IMR-90 (cell line): ENCODE results near the gene KLHL3. TPM values are rescaled to one million over a fixed set of nuclear protein-coding genes. Genes with fewer than 3 reads are reported as not detected.

Source experiments
- ATAC-seq: fragments of 200-7000 bp; cut with Tn5 transposase; 2 replicates; pipeline ENCODE4 v1.9.1; 2020; ENCODE audit warnings: low read depth, mild to moderate bottlenecking, moderate library complexity
- BruUV-seq: library from RNA; stranded (reverse); fragments of 400-500 nt; replicated peaks from 2 replicates; lab custom pipeline; 2021; lab: Mats Ljungman, UMichigan
- CTCF ChIA-PET: fragments of 300-600 bp; formaldehyde crosslinking; extraction: SDS; loops from one replicate; lab custom pipeline; 2021; ENCODE audit warnings: antibody characterized with exemption; lab: Yijun Ruan, JAX
- POLR2A ChIA-PET: fragments of 300-600 bp; sonication (Branson Sonifier 250); formaldehyde crosslinking; loops from one replicate; lab custom pipeline; 2022; ENCODE audit warnings: antibody characterized with exemption; ENCODE audit not compliant: unreplicated experiment; lab: Charles Lee
- DNase-seq: peaks from one replicate; pipeline ENCODE4 v3.0.0; 2013
- H2AFZ ChIP-seq: replicated peaks from 2 replicates; pipeline ENCODE3; 2013; ENCODE audit warnings: low read length, mild to moderate bottlenecking; ENCODE audit not compliant: poor library complexity
- H2AK5ac ChIP-seq: 2 replicates; pipeline ENCODE4 v1.6.1; 2013; ENCODE audit warnings: low read depth, low read length, inconsistent platforms
- H2AK9ac ChIP-seq: replicated peaks from 2 replicates; pipeline ENCODE3; 2013; ENCODE audit warnings: mild to moderate bottlenecking, low read depth, low read length, moderate library complexity; ENCODE audit not compliant: poor library complexity
- H2BK120ac ChIP-seq: 2 replicates; pipeline ENCODE4 v1.6.1; 2013; ENCODE audit warnings: low read depth, low read length, inconsistent platforms
- H2BK15ac ChIP-seq: 3 replicates; pipeline ENCODE4 v1.6.1; 2013; ENCODE audit warnings: low read depth, low read length, inconsistent platforms
- H2BK20ac ChIP-seq: 2 replicates; pipeline ENCODE4 v1.6.1; 2013; ENCODE audit warnings: low read depth, mild to moderate bottlenecking, inconsistent platforms, low read length, moderate library complexity
- H2BK5ac ChIP-seq: 2 replicates; pipeline ENCODE4 v1.6.1; 2013; ENCODE audit warnings: mild to moderate bottlenecking, low read depth, low read length, inconsistent platforms; ENCODE audit not compliant: poor library complexity, severe bottlenecking
- H3K14ac ChIP-seq: replicated peaks from 2 replicates; pipeline ENCODE4 v1.6.1; 2013; ENCODE audit warnings: low read depth, low read length, inconsistent platforms
- H3K18ac ChIP-seq: 2 replicates; pipeline ENCODE4 v1.6.1; 2013; ENCODE audit warnings: low read depth, low read length, control low read depth
- H3K23ac ChIP-seq: 2 replicates; pipeline ENCODE4 v1.6.1; 2013; ENCODE audit warnings: low read depth, low read length, inconsistent platforms
- H3K27ac ChIP-seq: 2 replicates; pipeline ENCODE4 v1.5.1; 2013; ENCODE audit warnings: mild to moderate bottlenecking, control low read depth, low read length; ENCODE audit not compliant: insufficient read depth
- H3K27me3 ChIP-seq: 2 replicates; pipeline ENCODE4 v1.6.1; 2013; ENCODE audit warnings: low read length; ENCODE audit not compliant: control insufficient read depth, insufficient read depth
- H3K36me3 ChIP-seq: 2 replicates; pipeline ENCODE4 v1.6.1; 2013; ENCODE audit warnings: low read length, mixed read lengths; ENCODE audit not compliant: control insufficient read depth, insufficient read depth
- H3K4ac ChIP-seq: 2 replicates; pipeline ENCODE4 v1.6.1; 2013; ENCODE audit warnings: low read depth, low read length, inconsistent platforms
- H3K4me1 ChIP-seq: 2 replicates; pipeline ENCODE4 v1.6.1; 2013; ENCODE audit warnings: low read length, mixed read lengths; ENCODE audit not compliant: control insufficient read depth, insufficient read depth
- H3K4me2 ChIP-seq: 2 replicates; pipeline ENCODE4 v1.6.1; 2013; ENCODE audit warnings: low read depth, mild to moderate bottlenecking, control low read depth, low read length, moderate library complexity
- H3K4me3 ChIP-seq: 2 replicates; pipeline ENCODE4 v1.5.1; 2013; ENCODE audit warnings: low read depth, mild to moderate bottlenecking, control low read depth, low read length, moderate library complexity; ENCODE audit not compliant: insufficient read depth
- H3K56ac ChIP-seq: 2 replicates; pipeline ENCODE4 v1.6.1; 2013; ENCODE audit warnings: low read length, inconsistent platforms; ENCODE audit not compliant: insufficient read depth; ENCODE audit errors: extremely low read depth
- H3K79me1 ChIP-seq, 2 experiments: 2 replicates each; pipeline ENCODE4 v1.6.1; 2013; ENCODE audit warnings: low read length in 2 of 2, inconsistent platforms in 1 of 2, low read depth in 1 of 2
- H3K9ac ChIP-seq: 2 replicates; pipeline ENCODE4 v1.6.1; 2013; ENCODE audit warnings: low read depth, low read length, control low read depth
- H3K9me1 ChIP-seq: 2 replicates; pipeline ENCODE4 v1.6.1; 2013; ENCODE audit warnings: low read length, inconsistent platforms; ENCODE audit not compliant: insufficient read depth
- H3K9me3 ChIP-seq: 2 replicates; pipeline ENCODE4 v1.6.1; 2013; ENCODE audit warnings: low read length; ENCODE audit not compliant: control insufficient read depth, insufficient read depth
- H4K20me1 ChIP-seq: 2 replicates; pipeline ENCODE4 v1.6.1; 2013; ENCODE audit warnings: low read length, inconsistent platforms; ENCODE audit not compliant: insufficient read depth
- H4K5ac ChIP-seq: 2 replicates; pipeline ENCODE4 v1.6.1; 2013; ENCODE audit warnings: mild to moderate bottlenecking, low read depth, low read length, control low read depth
- H4K8ac ChIP-seq, 2 experiments: 2 replicates each; pipeline ENCODE4 v1.6.1; 2013; ENCODE audit warnings: low read depth in 2 of 2, low read length in 2 of 2, control low read depth in 1 of 2, inconsistent platforms in 1 of 2
- H4K91ac ChIP-seq: 2 replicates; pipeline ENCODE4 v1.6.1; 2013; ENCODE audit warnings: low read depth, low read length, inconsistent platforms; ENCODE audit not compliant: insufficient read depth
- FOS ChIP-seq: fragments of 150-350 bp; IDR thresholded peaks from 2 replicates; pipeline ENCODE4 v1.6.1; 2016; ENCODE audit warnings: low read depth, low read length
- MAFK ChIP-seq: IDR thresholded peaks from 2 replicates; pipeline ENCODE4 v1.6.1; 2012; ENCODE audit warnings: low read depth, low read length, improper control_type of control experiment
- NFE2L2 ChIP-seq: fragments of 150-350 bp; IDR thresholded peaks from 2 replicates; pipeline ENCODE4 v1.6.1; 2016; ENCODE audit warnings: low read depth, mild to moderate bottlenecking, low read length
- RAD21 ChIP-seq: IDR thresholded peaks from 2 replicates; pipeline ENCODE4 v1.6.1; 2012; ENCODE audit warnings: low read length, improper control_type of control experiment
- RFX5 ChIP-seq: IDR thresholded peaks from 2 replicates; pipeline ENCODE4 v1.8.0; 2012; ENCODE audit warnings: low read depth, mild to moderate bottlenecking, low read length, moderate library complexity
- SMC3 ChIP-seq: fragments of 150-350 bp; IDR thresholded peaks from 2 replicates; pipeline ENCODE4 v1.6.1; 2016; ENCODE audit warnings: low read depth, mild to moderate bottlenecking, antibody characterized with exemption, low read length, moderate library complexity
- WGBS, 2 experiments: methylation state at CpG; one replicate each; pipeline versions ENCODE4 v1.1.5 to v1.1.7; 2013; ENCODE audit warnings: missing lambda C conversion rate in 2 of 2; ENCODE audit not compliant: insufficient read length in 1 of 2; ENCODE audit errors: extremely low coverage in 2 of 2; 5-methylcytosine and 5-hydroxymethylcytosine counted together
- dilution Hi-C: fragments of 300-500 bp; cut with HindIII; formaldehyde crosslinking; loops from one replicate; pipeline ENCODE4 v1.14.3; 2018; ENCODE audit warnings: low sequenced_read_pairs; ENCODE audit not compliant: unreplicated experiment
- in situ Hi-C: fragments of 300-500 bp; cut with MboI; formaldehyde crosslinking; loops from 3 replicates; pipeline ENCODE4 v1.14.3; 2019; ENCODE audit warnings: low sequenced_read_pairs, inconsistent platforms, mixed read lengths
- intact Hi-C: fragments of 100-400 bp; cut with micrococcal nuclease; formaldehyde crosslinking; loops from 2 replicates; pipeline ENCODE4 v1.10.0; 2022
- polyA plus RNA-seq, 3 experiments: library from polyadenylated mRNA; depleted of rRNA; stranded (reverse); fragments of >200 nt; gene quantifications; 2 replicates each; pipeline ENCODE4 v1.2.3, GENCODE V29; 2012; ENCODE audit warnings: low replicate concordance in 1 of 3
- total RNA-seq: library from RNA; depleted of rRNA; stranded (reverse); fragments of >200 nt; gene quantifications from 2 replicates; pipeline ENCODE4 v1.2.3, GENCODE V29; 2012

Gene KLHL3
- total and polyA plus RNA-seq, 2 of the 4 experiments (the other 2 are of a cell fraction) = 2.3 to 4.1 TPM

DNA sequence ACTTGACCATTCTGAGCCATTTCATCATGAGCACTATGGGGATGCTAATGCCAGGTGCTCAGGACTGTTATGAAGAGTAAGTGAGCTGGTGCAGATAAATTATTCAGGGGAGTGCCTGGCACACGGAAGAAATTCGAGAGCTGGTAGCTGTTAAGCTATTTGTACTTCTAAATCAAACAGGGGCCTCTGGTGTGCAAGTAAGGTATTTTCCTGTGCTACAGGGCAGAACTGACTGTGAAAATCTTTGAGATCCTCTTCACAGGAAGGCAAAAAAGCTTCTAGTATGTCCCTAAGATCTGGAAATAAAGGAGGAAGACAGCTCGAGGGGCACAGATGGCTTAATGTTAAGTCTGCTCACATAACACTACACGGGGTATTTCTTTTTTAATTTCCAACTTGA, 130.5 kb downstream of the KLHL3 start:
- no peak overlapping the region for H2BK15ac ChIP-seq
- DNase-seq = no peak
- intact Hi-C loops = no loop called here
- no peak overlapping the region for H2BK20ac ChIP-seq
- no peak overlapping the region for H2BK5ac ChIP-seq
- H2AK9ac ChIP-seq = no peak overlapping the region
- no peak overlapping the region for H2AK5ac ChIP-seq
- no peaks in the 10 kb centered on the region for H3K9me1 ChIP-seq
- H3K4me3 ChIP-seq = no peak overlapping the region
- no peaks in the 10 kb centered on the region for H3K9me3 ChIP-seq
- no peak overlapping the region for H4K91ac ChIP-seq
- H2AFZ ChIP-seq = no peak overlapping the region
- H3K56ac ChIP-seq = no peak overlapping the region
- no peaks in the 10 kb centered on the region for H3K4me1 ChIP-seq
- H2BK120ac ChIP-seq = no peak overlapping the region
- no CpG with 5 or more reads among the region's 4 CpGs for WGBS, 2 experiments
- ChIA-PET POLR2A (no interaction called here), CTCF (interaction anchor here (0.6 kb wide), 1 partner anchor 1008 kb away, joined by 3 read pairs; no protein-coding TSS in a partner anchor)
- no peak overlapping the region for H4K5ac ChIP-seq
- in situ Hi-C loops = no loop called here
- ATAC-seq = no peak
- H3K4me2 ChIP-seq = no peak overlapping the region
- H3K14ac ChIP-seq = no peak overlapping the region
- no peaks in the 10 kb centered on the region for H4K20me1 ChIP-seq
- peak; percentile 23; the same call in 1 of the 2 replicates for TF ChIP-seq RAD21
- TF ChIP-seq NFE2L2 = no peak
- no peak for TF ChIP-seq RFX5
- TF ChIP-seq SMC3 = peak; percentile 16; the same call in 1 of the 2 replicates
- TF ChIP-seq FOS = no peak
- no peak for TF ChIP-seq MAFK
- no TSS peak for BruUV-seq
- H3K27ac ChIP-seq = no peak overlapping the region
- dilution Hi-C loops = no loop called here
- no peak overlapping the region for H3K9ac ChIP-seq
- H4K8ac ChIP-seq = no peak overlapping the region
- no peak overlapping the region for H3K4ac ChIP-seq
- H3K23ac ChIP-seq = no peak overlapping the region
- no peak overlapping the region for H3K18ac ChIP-seq
- H3K79me1 ChIP-seq = no peaks in the 10 kb centered on the region
- H3K27me3 ChIP-seq = peaks cover 10% of the 10 kb centered on the region
- no peaks in the 10 kb centered on the region for H3K36me3 ChIP-seq
